Activated CD8-positive, alpha-beta memory T cell treated with anti-CD3 and anti-CD28 coated beads, Interleukin-2, amount 50 U/mL, for 4 hours (primary cell): Measurements from ENCODE around the gene PTH2.
"Not testable (repeated sequence)": the region's sequence is repeated elsewhere in the genome, so short reads cannot be mapped to it uniquely, and the experiment has no call there.

Experiments
- DNase-seq: peaks from one replicate; pipeline ENCODE4 v3.0.0-alpha.2; 2020

The PTH2 gene

GRCh38 chr19:49374665-49375434, 48.4 kb downstream of the PTH2 start:
- DNase-seq = no peak

GRCh38 chr19:49373174-49373573, 50.1 kb downstream of the PTH2 start:
- not testable (repeated sequence) for DNase-seq
